Measurements from ENCODE around the gene ROR1.

ROR1 gene

DNA sequence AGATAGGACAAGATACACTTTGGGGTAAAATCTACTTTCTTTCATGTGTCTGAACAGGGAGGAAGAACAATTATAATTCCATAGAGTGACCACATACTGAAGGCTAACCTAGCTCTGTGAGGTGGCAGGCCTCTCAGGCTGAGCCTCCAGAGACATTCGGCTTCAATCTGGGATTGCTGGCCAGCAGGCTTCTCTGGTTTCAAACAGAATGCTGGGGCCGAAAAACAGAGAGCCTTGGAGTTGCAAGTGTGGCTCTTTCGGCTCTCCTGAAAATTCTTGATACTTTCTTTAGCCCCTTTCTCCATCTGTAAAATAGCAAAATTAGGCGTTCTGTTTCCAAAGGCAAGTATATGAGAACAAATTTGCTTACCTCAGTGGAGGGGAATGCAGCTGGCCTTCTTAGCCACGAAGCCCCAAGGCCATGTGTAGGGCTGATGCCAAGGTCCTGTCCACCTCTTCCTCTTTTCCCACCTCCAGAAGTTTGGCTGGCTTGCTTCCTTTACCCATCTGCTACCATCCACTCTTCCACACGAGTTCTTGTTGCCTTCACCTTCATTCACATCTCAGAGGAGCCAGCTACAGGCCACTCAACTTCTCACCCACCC is 399.6 kb downstream of the ROR1 start:
- ATAC-seq, result peak; percentile 19
- TF ChIP-seq CSDC2 (CRISPR knock-in tag; IDR thresholded peaks at IDR 0.05) (peak; percentile 80; the same call in 1 of the 2 replicates), ZC3H10 (CRISPR knock-in tag; IDR thresholded peaks at IDR 0.05) (no peak), ZNF565 (CRISPR knock-in tag; conservative IDR thresholded peaks at IDR 0.05; ENCODE audit: low read depth) (no peak), POU6F1 (CRISPR knock-in tag; IDR thresholded peaks at IDR 0.05; ENCODE audit: borderline replicate concordance, low read depth) (no peak), SNAI2 (CRISPR knock-in tag; IDR thresholded peaks at IDR 0.05) (0 out of 2 replicates have a peak, but pooled peaks have one; percentile 62), ZNF70 (CRISPR knock-in tag; IDR thresholded peaks at IDR 0.05) (no peak)

GRCh38 chr1:64175639-64176038 is 401.8 kb downstream of the ROR1 start:
- peak; percentile 80 for TF ChIP-seq ISL1 (CRISPR knock-in tag; IDR thresholded peaks at IDR 0.05)
- TF ChIP-seq PPARA (CRISPR knock-in tag; IDR thresholded peaks at IDR 0.05; ENCODE audit: borderline replicate concordance), result peak; percentile 69; the same call in 1 of the 2 replicates
- peak; percentile 67; the same call in 1 of the 2 replicates for TF ChIP-seq TSHZ2 (CRISPR knock-in tag; IDR thresholded peaks at IDR 0.05)
- no peak for TF ChIP-seq ZNF565 (CRISPR knock-in tag; conservative IDR thresholded peaks at IDR 0.05; ENCODE audit: low read depth)
- peak; percentile 94 for TF ChIP-seq TCF4 (CRISPR knock-in tag; IDR thresholded peaks at IDR 0.05; ENCODE audit: borderline replicate concordance)
- no peak for ATAC-seq

- ATAC-seq, result no peak
- TF ChIP-seq, protein P1, sequence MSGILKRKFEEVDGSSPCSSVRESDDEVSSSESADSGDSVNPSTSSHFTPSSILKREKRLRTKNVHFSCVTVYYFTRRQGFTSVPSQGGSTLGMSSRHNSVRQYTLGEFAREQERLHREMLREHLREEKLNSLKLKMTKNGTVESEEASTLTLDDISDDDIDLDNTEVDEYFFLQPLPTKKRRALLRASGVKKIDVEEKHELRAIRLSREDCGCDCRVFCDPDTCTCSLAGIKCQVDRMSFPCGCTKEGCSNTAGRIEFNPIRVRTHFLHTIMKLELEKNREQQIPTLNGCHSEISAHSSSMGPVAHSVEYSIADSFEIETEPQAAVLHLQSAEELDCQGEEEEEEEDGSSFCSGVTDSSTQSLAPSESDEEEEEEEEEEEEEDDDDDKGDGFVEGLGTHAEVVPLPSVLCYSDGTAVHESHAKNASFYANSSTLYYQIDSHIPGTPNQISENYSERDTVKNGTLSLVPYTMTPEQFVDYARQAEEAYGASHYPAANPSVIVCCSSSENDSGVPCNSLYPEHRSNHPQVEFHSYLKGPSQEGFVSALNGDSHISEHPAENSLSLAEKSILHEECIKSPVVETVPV (CRISPR knock-in tag; IDR thresholded peaks at IDR 0.05), result no peak
- no peak for TF ChIP-seq TOX (CRISPR knock-in tag; IDR thresholded peaks at IDR 0.05; ENCODE audit: borderline replicate concordance)
- TF ChIP-seq ARNTL (CRISPR knock-in tag; IDR thresholded peaks at IDR 0.05; ENCODE audit: borderline replicate concordance, low read depth), result no peak
- TF ChIP-seq CSDC2 (CRISPR knock-in tag; IDR thresholded peaks at IDR 0.05), result no peak
- TF ChIP-seq ZFP30 (CRISPR knock-in tag; IDR thresholded peaks at IDR 0.05), result no peak
- TF ChIP-seq TCF4 (CRISPR knock-in tag; IDR thresholded peaks at IDR 0.05; ENCODE audit: borderline replicate concordance), result no peak
- TF ChIP-seq CREB5 (CRISPR knock-in tag; IDR thresholded peaks at IDR 0.05; ENCODE audit: low read depth), result no peak
- TF ChIP-seq RARB (CRISPR knock-in tag; IDR thresholded peaks at IDR 0.05), result no peak
- TF ChIP-seq ZFP3 (CRISPR knock-in tag; IDR thresholded peaks at IDR 0.05), result no peak
- no peak for TF ChIP-seq ZC3H10 (CRISPR knock-in tag; IDR thresholded peaks at IDR 0.05)
- no peak for TF ChIP-seq POU6F1 (CRISPR knock-in tag; IDR thresholded peaks at IDR 0.05; ENCODE audit: borderline replicate concordance, low read depth)
- TF ChIP-seq OSR1 (CRISPR knock-in tag; IDR thresholded peaks at IDR 0.05), result no peak
- TF ChIP-seq ZNF565 (CRISPR knock-in tag; conservative IDR thresholded peaks at IDR 0.05; ENCODE audit: low read depth), result no peak
- TF ChIP-seq PATZ1 (CRISPR knock-in tag; IDR thresholded peaks at IDR 0.05; ENCODE audit: borderline replicate concordance), result no peak
- TF ChIP-seq ZNF70 (CRISPR knock-in tag; IDR thresholded peaks at IDR 0.05), result no peak
- TF ChIP-seq PPARA (CRISPR knock-in tag; IDR thresholded peaks at IDR 0.05; ENCODE audit: borderline replicate concordance), result no peak
Observed at GRCh38 chr1:64176659-64177058, 402.8 kb downstream of the ROR1 start.

Data from SK-N-SH treated with all-trans-retinoic acid at 6 μM for 48 hours (cell line).